Stomach (tissue), 9 donors: ENCODE measurements around the gene ZNF831. TPM values are rescaled to one million over a fixed set of nuclear protein-coding genes. Genes with fewer than 3 reads are reported as not detected.
A peak's percentile ranks its signal among the peaks of the same experiment; 100 is the strongest.

Source experiments
- DNase-seq, 2 donors: peaks; one replicate each; pipeline versions ENCODE4 v3.0.0 to v3.0.0-alpha.2; 2013 to 2019
- H3K27ac ChIP-seq, 5 donors: fragments of 200-600 bp in 4 of 5; sonication (generic) in 4 of 5; one replicate each; pipeline ENCODE4 v1.5.1; 2013 to 2019; ENCODE audit warnings: mild to moderate bottlenecking in 1 of 5, moderate library complexity in 1 of 5
- H3K27me3 ChIP-seq, 3 donors: fragments of 200-600 bp; sonication (generic); one replicate each; pipeline ENCODE4 v1.5.1; 2017 to 2019; ENCODE audit warnings: mixed run types in 1 of 3
- H3K36me3 ChIP-seq, 4 donors: fragments of 200-600 bp; sonication (generic); 1 replicate in 3 of 4; 2 replicates in 1 of 4; pipeline ENCODE4 v1.5.1; 2016 to 2019
- H3K4me1 ChIP-seq, 4 donors: fragments of 200-600 bp; sonication (generic); one replicate each; pipeline ENCODE4 v1.5.1; 2016 to 2019
- H3K4me3 ChIP-seq, 4 donors: fragments of 200-600 bp; sonication (generic) in 3 of 4; one replicate each; pipeline ENCODE4 v1.5.1; 2016 to 2019; ENCODE audit warnings: mild to moderate bottlenecking in 1 of 4
- H3K9me3 ChIP-seq, 4 donors: fragments of 200-600 bp; sonication (generic); one replicate each; pipeline ENCODE4 v1.5.1; 2016 to 2019
- CTCF ChIP-seq, 7 experiments: fragments of 450-650 bp in 4 of 7; fragments of 200-600 bp in 3 of 7; sonication (generic) in 3 of 7; IDR thresholded peaks; one replicate each; pipeline ENCODE4 v1.5.1; 2016 to 2019; ENCODE audit warnings: antibody characterized with exemption in 7 of 7, control low read depth in 2 of 7, mild to moderate bottlenecking in 1 of 7
- EP300 ChIP-seq: sonication (generic); formaldehyde crosslinking; IDR thresholded peaks from one replicate; pipeline ENCODE4 v1.6.1; 2017; ENCODE audit warnings: antibody characterized with exemption
- POLR2A ChIP-seq, 4 donors: fragments of 450-650 bp; IDR thresholded peaks; one replicate each; pipeline ENCODE4 v1.6.1; 2016; ENCODE audit warnings: antibody characterized with exemption in 4 of 4, control low read depth in 2 of 4, mild to moderate bottlenecking in 1 of 4, moderate library complexity in 1 of 4
- POLR2AphosphoS5 ChIP-seq, 3 donors: sonication (generic); formaldehyde crosslinking; IDR thresholded peaks; one replicate each; pipeline ENCODE4 v1.6.1; 2016; ENCODE audit warnings: antibody characterized with exemption in 3 of 3
- WGBS, 5 donors: extraction: QIAGEN DNeasy Blood & Tissue Kit in 3 of 5; methylation state at CpG; one replicate each; pipeline versions ENCODE4 v1.1.5 to v1.1.7; 2013 to 2018; 5-methylcytosine and 5-hydroxymethylcytosine counted together
- intact Hi-C: fragments of 100-400 bp; cut with DNase I; formaldehyde crosslinking; loops from one replicate; pipeline ENCODE4 v1.15.1; 2023; ENCODE audit warnings: low total_unique reads
- polyA plus RNA-seq, 3 donors: library from polyadenylated mRNA; stranded (reverse); fragments of 200-250 nt; gene quantifications; one replicate each; pipeline ENCODE4 v1.2.3, GENCODE V29; 2013
- total RNA-seq, 5 donors: library from RNA; depleted of rRNA; stranded (reverse); fragments of >200 nt; gene quantifications; one replicate each; pipeline versions ENCODE4 v1.1.0 to v1.2.3, GENCODE V29; 2014 to 2016
- donor health status: healthy with polysubstance abuse.
- donor health status: Bipolar disorder and iron deficiency.
- donor health status: healthy.

ZNF831 gene
- total and polyA plus RNA-seq, 8 donors: under 0.01 to 2.9 (median 0.31) TPM; not detected in 1

- peak overlapping the region in 1 of 5 donors; percentile 69 for H3K27ac ChIP-seq
- H3K9me3 ChIP-seq: no peaks in the 10 kb centered on the region
- WGBS, 5 donors: 75 to 87% (median 85%) methylated on average over 5 of the region's 5 CpGs
- H3K36me3 ChIP-seq: no peaks in the 10 kb centered on the region
- intact Hi-C loops: no loop called here
- TF ChIP-seq POLR2AphosphoS5 (IDR thresholded peaks at IDR 0.05): no peak
- no peak for TF ChIP-seq POLR2A (IDR thresholded peaks at IDR 0.05)
- no peak for TF ChIP-seq CTCF (IDR thresholded peaks at IDR 0.05)
- no peak for TF ChIP-seq EP300
- DNase-seq: no peak
- H3K4me1 ChIP-seq: peaks cover 15 to 26% (median 19%) of the 10 kb centered on the region in 4 donors
- no peak overlapping the region for H3K4me3 ChIP-seq
- H3K27me3 ChIP-seq: no peaks in the 10 kb centered on the region
Measured at GRCh38 chr20:59145247-59145923, 18.2 kb upstream of the ZNF831 start.

- peak in 1 of 2 donors; percentile 45 for DNase-seq
- Histone ChIP-seq H3K27me3 (peaks cover 0 to 2% (median 0%) of the 10 kb centered on the region in 3 donors), H3K4me1 (peaks cover 15 to 26% (median 19%) of the 10 kb centered on the region in 4 donors), H3K36me3 (no peaks in the 10 kb centered on the region), H3K9me3 (no peaks in the 10 kb centered on the region), H3K4me3 (peak overlapping the region in 2 of 4 donors; percentile 3 to 21), H3K27ac (peak overlapping the region in 4 of 5 donors; percentile 15 to 69 (median 36))
- WGBS, 5 donors: 53 to 63% (median 58%) methylated on average over 23 of the region's 23 CpGs
- TF ChIP-seq CTCF (IDR thresholded peaks at IDR 0.05) (no peak), EP300 (no peak), POLR2AphosphoS5 (IDR thresholded peaks at IDR 0.05) (no peak), POLR2A (IDR thresholded peaks at IDR 0.05) (no peak)
- intact Hi-C loops: no loop called here
Measured at GRCh38 chr20:59145924-59146779, 17.5 kb upstream of the ZNF831 start.

- H3K27me3 ChIP-seq: peaks cover 0 to 2% (median 0%) of the 10 kb centered on the region in 3 donors
- no peak for TF ChIP-seq POLR2AphosphoS5 (IDR thresholded peaks at IDR 0.05)
- no peak for TF ChIP-seq POLR2A (IDR thresholded peaks at IDR 0.05)
- TF ChIP-seq CTCF (IDR thresholded peaks at IDR 0.05): no peak
- TF ChIP-seq EP300: no peak
- peak overlapping the region in 4 of 5 donors; percentile 15 to 69 (median 36) for H3K27ac ChIP-seq
- WGBS, 5 donors: 48 to 63% (median 61%) methylated on average over 8 of the region's 8 CpGs
- DNase-seq: no peak
- H3K9me3 ChIP-seq: no peaks in the 10 kb centered on the region
- no peaks in the 10 kb centered on the region for H3K36me3 ChIP-seq
- H3K4me3 ChIP-seq: peak overlapping the region in 2 of 4 donors; percentile 3 to 21
- intact Hi-C loops: no loop called here
- peaks cover 15 to 26% (median 19%) of the 10 kb centered on the region in 4 donors for H3K4me1 ChIP-seq
Measured at GRCh38 chr20:59146780-59147565, 16.6 kb upstream of the ZNF831 start.

- DNase-seq: no peak
- intact Hi-C loops: no loop called here
- peaks cover 0 to 2% (median 0%) of the 10 kb centered on the region in 3 donors for H3K27me3 ChIP-seq
- H3K27ac ChIP-seq: peak overlapping the region in 3 of 5 donors; percentile 15 to 69 (median 34)
- no peak overlapping the region for H3K4me3 ChIP-seq
- no peaks in the 10 kb centered on the region for H3K9me3 ChIP-seq
- peaks cover 15 to 26% (median 19%) of the 10 kb centered on the region in 4 donors for H3K4me1 ChIP-seq
- TF ChIP-seq POLR2A (IDR thresholded peaks at IDR 0.05): no peak
- no peak for TF ChIP-seq EP300
- no peak for TF ChIP-seq POLR2AphosphoS5 (IDR thresholded peaks at IDR 0.05)
- no peak for TF ChIP-seq CTCF (IDR thresholded peaks at IDR 0.05)
- H3K36me3 ChIP-seq: no peaks in the 10 kb centered on the region
- 75 to 90% (median 85%) methylated on average over 3 of the region's 3 CpGs for WGBS, 5 donors
Measured at GRCh38 chr20:59147586-59147985, 16.0 kb upstream of the ZNF831 start.
